ENCODE measurements around the gene ZBED4.

DNA sequence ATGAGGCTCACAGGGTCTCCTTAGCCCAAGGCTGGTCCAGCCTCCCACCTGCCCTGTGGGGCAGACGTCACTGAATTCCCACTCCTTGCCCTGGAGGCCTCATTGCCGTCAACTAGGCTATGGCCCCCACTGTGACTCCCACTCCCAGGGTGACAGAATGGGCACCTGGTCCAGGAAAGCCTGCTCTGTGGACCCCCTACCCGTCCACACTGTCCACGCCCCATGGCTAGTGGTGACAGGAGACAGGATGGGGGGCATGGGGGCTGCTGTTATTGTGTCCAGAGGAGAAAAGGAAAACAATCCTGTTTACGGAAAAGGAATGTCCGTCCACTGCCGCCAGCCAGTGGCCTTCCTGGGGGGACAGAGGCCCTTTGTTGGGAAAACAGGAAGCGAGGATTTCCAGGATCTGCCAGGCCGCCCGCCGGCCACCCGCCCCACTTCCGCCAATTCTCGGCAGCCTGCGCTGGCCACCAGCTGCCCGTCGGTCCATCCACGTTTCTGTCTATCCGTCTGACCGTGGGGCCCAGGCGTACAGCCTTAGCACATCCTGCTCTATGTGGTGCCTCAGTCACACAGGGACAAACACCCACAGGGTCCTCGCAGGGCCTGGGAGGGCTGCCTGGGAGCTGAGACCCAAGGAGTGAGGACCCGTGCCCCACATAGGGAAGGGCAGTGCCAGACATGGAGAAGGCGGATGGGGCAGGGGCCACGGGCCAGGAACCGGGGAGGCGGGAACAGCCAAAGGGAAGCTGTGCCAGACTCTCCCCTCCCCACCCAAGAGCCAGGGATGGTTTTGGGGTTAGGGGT, 84.3 kb downstream of the ZBED4 start:
- no peak for TF ChIP-seq YY1 (IDR thresholded peaks at IDR 0.05; ENCODE audit: insufficient read depth, insufficient read length)
- TF ChIP-seq ZNF274 (IDR thresholded peaks at IDR 0.05; ENCODE audit: low read depth, low read length) = no peak
- no peak for TF ChIP-seq SUZ12 (IDR thresholded peaks at IDR 0.05; ENCODE audit: extremely low read depth, insufficient read depth, insufficient read length)
